B cell (primary cell): ENCODE data around the gene CMC1. TPM values are rescaled to one million over a fixed set of nuclear protein-coding genes. Genes with fewer than 3 reads are reported as not detected.

Experiments
- ATAC-seq: fragments of 200-7000 bp; cut with Tn5 transposase; one replicate; pipeline ENCODE4 v1.10.0; 2021; ENCODE audit warnings: low read depth, mild to moderate bottlenecking, moderate number of reproducible peaks, moderate library complexity
- CTCF ChIA-PET: fragments of 350-600 bp; sonication (Branson Sonifier 250); formaldehyde crosslinking; loops from one replicate; lab custom pipeline; 2021; ENCODE audit warnings: antibody characterized with exemption, inconsistent platforms; lab: Charles Lee
- POLR2A ChIA-PET: fragments of 350-600 bp; sonication (Branson Sonifier 250); formaldehyde crosslinking; loops from one replicate; lab custom pipeline; 2021; ENCODE audit warnings: antibody characterized with exemption; lab: Charles Lee
- DNase-seq: peaks from one replicate; pipeline ENCODE4 v3.0.0; 2013
- H2AFZ ChIP-seq: 2 replicates; pipeline ENCODE4 v1.6.1; 2012; ENCODE audit warnings: mild to moderate bottlenecking, low read depth, low read length; ENCODE audit not compliant: insufficient read depth, poor library complexity, severe bottlenecking
- H3K27ac ChIP-seq, 2 donors: 1 replicate in 1 of 2; 2 replicates in 1 of 2; pipeline ENCODE4 v1.5.1; 2012 to 2013; ENCODE audit warnings: low read length in 2 of 2, mild to moderate bottlenecking in 2 of 2, moderate library complexity in 1 of 2
- H3K27me3 ChIP-seq, 4 experiments: fragments of 200-600 bp in 1 of 4; sonication (generic) in 1 of 4; replicated peaks in 1 of 4; 1 replicate in 2 of 4; 2 replicates in 2 of 4; pipeline versions ENCODE4 v1.6.1 to v1.7.0; 2013 to 2016; ENCODE audit warnings: low read length in 3 of 4, mild to moderate bottlenecking in 2 of 4, mixed read lengths in 1 of 4, moderate library complexity in 1 of 4; ENCODE audit not compliant: insufficient read depth in 4 of 4, control insufficient read depth in 3 of 4; ENCODE audit errors: control extremely low read depth in 1 of 4
- H3K36me3 ChIP-seq, 2 experiments: replicated peaks in 1 of 2; 1 replicate in 1 of 2; 2 replicates in 1 of 2; pipeline versions ENCODE4 v1.6.1 to v1.7.1; 2013; ENCODE audit warnings: low read length in 1 of 2; ENCODE audit not compliant: insufficient read depth in 2 of 2, control insufficient read depth in 1 of 2; ENCODE audit errors: control extremely low read depth in 1 of 2, extremely low read depth in 1 of 2
- H3K4me1 ChIP-seq, 2 donors: fragments of 200-600 bp in 1 of 2; sonication (generic) in 1 of 2; 1 replicate in 1 of 2; 2 replicates in 1 of 2; pipeline versions ENCODE4 v1.5.1 to v1.6.1; 2013 to 2017; ENCODE audit warnings: low read length in 2 of 2; ENCODE audit not compliant: control insufficient read depth in 2 of 2, insufficient read depth in 2 of 2
- H3K4me2 ChIP-seq: replicated peaks from 2 replicates; pipeline ENCODE3; 2012; ENCODE audit warnings: mild to moderate bottlenecking, low read depth, low read length; ENCODE audit not compliant: poor library complexity, severe bottlenecking
- H3K4me3 ChIP-seq, 5 experiments: fragments of 200-600 bp in 1 of 5; sonication (generic) in 1 of 5; 1 replicate in 3 of 5; 2 replicates in 2 of 5; pipeline versions ENCODE4 v1.5.1 to v1.7.0; 2011 to 2016; ENCODE audit warnings: low read length in 4 of 5, mild to moderate bottlenecking in 4 of 5, low read depth in 2 of 5, control low read depth in 1 of 5, moderate library complexity in 1 of 5; ENCODE audit not compliant: insufficient read depth in 1 of 5; ENCODE audit errors: control extremely low read depth in 1 of 5, extremely low read depth in 1 of 5
- H3K79me2 ChIP-seq: fragments of 200-600 bp; sonication (generic); one replicate; pipeline ENCODE4 v1.6.0; 2016; ENCODE audit warnings: low read length; ENCODE audit not compliant: control insufficient read depth, insufficient read depth
- H3K9ac ChIP-seq: fragments of 200-600 bp; sonication (generic); 2 replicates; pipeline ENCODE4 v1.6.1; 2017; ENCODE audit warnings: mild to moderate bottlenecking, low read length, moderate library complexity
- H3K9me3 ChIP-seq, 3 donors: one replicate each; pipeline versions ENCODE4 v1.6.1 to v1.7.1; 2013; ENCODE audit warnings: low read length in 2 of 3; ENCODE audit not compliant: control insufficient read depth in 2 of 3, insufficient read depth in 1 of 3; ENCODE audit errors: control extremely low read depth in 1 of 3
- H4K20me1 ChIP-seq: 2 replicates; pipeline ENCODE4 v1.6.0; 2012; ENCODE audit warnings: mild to moderate bottlenecking, low read length; ENCODE audit not compliant: insufficient read depth, control insufficient read depth, poor library complexity, severe bottlenecking
- H3K27ac Mint-ChIP-seq: one replicate; pipeline ENCODE4 v1.8.0; 2021; ENCODE audit warnings: mixed read lengths
- H3K27me3 Mint-ChIP-seq: one replicate; pipeline ENCODE4 v1.8.0; 2021; ENCODE audit warnings: mixed read lengths
- H3K4me1 Mint-ChIP-seq: one replicate; pipeline ENCODE4 v1.8.0; 2021; ENCODE audit warnings: mixed read lengths
- H3K4me3 Mint-ChIP-seq: one replicate; pipeline ENCODE4 v1.8.0; 2021; ENCODE audit warnings: mixed read lengths
- H3K9me3 Mint-ChIP-seq: one replicate; pipeline ENCODE4 v1.8.0; 2022; ENCODE audit warnings: mixed read lengths; ENCODE audit not compliant: insufficient read depth
- CTCF ChIP-seq: fragments of 200-600 bp; IDR thresholded peaks from one replicate; pipeline ENCODE4 v1.8.0; 2022; ENCODE audit warnings: antibody characterized with exemption, mild to moderate bottlenecking
- EZH2 ChIP-seq: IDR thresholded peaks from 2 replicates; pipeline ENCODE4 v1.6.1; 2012; ENCODE audit warnings: borderline replicate concordance, low read depth, mild to moderate bottlenecking, moderate library complexity, low read length; ENCODE audit not compliant: insufficient read depth, poor library complexity, severe bottlenecking
- WGBS: methylation state at CpG from one replicate; pipeline ENCODE4 v1.1.5; 2013; ENCODE audit warnings: missing lambda C conversion rate; ENCODE audit not compliant: insufficient coverage; 5-methylcytosine and 5-hydroxymethylcytosine counted together
- intact Hi-C: fragments of 100-400 bp; cut with micrococcal nuclease; formaldehyde crosslinking; loops from one replicate; pipeline ENCODE4 v1.10.0; 2022
- polyA plus RNA-seq: library from polyadenylated mRNA; depleted of rRNA; stranded (reverse); fragments of >200 nt; gene quantifications from 2 replicates; pipeline ENCODE4 v1.2.3, GENCODE V29; 2012
- total RNA-seq, 2 donors: library from RNA; stranded (reverse); fragments of 120-200 nt in 1 of 2; gene quantifications; 1 replicate in 1 of 2; 2 replicates in 1 of 2; pipeline versions ENCODE4 v1.2.3 to v1.2.4, GENCODE V29; 2013 to 2022

Gene CMC1
- total and polyA plus RNA-seq, 2 donors (not counting 1 experiment from before 2014, with no cell fraction given) = 6.7 to 14.5 TPM

DNA sequence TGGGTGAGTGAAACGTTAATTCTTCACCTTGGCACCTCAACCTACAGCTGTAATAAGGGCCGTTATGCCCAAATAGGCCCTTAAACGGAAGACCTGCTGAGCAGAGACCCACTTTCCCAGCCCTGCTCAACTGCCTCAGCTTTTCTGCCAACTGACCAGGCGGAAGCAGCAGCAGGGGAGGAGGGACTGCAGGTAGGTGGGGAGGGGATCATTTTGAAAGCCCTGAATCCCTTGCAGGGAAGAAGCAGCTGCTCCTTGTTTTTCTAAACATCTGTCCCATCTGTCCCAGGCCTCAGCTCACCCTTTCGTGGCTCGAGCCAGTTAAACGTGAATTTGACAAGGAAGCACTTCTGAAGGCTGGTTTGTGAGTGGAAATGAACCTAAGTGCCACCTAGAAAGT lies 978 bp upstream of the CMC1 start:
- CTCF ChIA-PET = interaction anchor here (1.5 kb wide), 1 partner anchor 13 kb away, joined by 4 read pairs; no protein-coding TSS in a partner anchor
- no peaks in the 10 kb centered on the region for H3K9me3 ChIP-seq
- peaks cover 38% of the 10 kb centered on the region for H3K4me1 Mint-ChIP-seq
- H2AFZ ChIP-seq = peak overlapping the region; percentile 94
- TF ChIP-seq EZH2 (no peak), CTCF (no peak)
- intact Hi-C loops = no loop called here
- no peaks in the 10 kb centered on the region for H3K36me3 ChIP-seq
- H3K4me2 ChIP-seq = peak overlapping the region; percentile 77
- H3K9ac ChIP-seq = peak overlapping the region; percentile 90
- H3K27me3 Mint-ChIP-seq = no peaks in the 10 kb centered on the region
- no peak overlapping the region for H3K27ac Mint-ChIP-seq
- H3K4me3 Mint-ChIP-seq = peak overlapping the region; percentile 98
- 80% methylated on average over 2 of the region's 7 CpGs for WGBS
- no peaks in the 10 kb centered on the region for H3K27me3 ChIP-seq
- H3K4me1 ChIP-seq = peaks cover 17 to 22% of the 10 kb centered on the region in 2 donors
- no peaks in the 10 kb centered on the region for H4K20me1 ChIP-seq
- H3K9me3 Mint-ChIP-seq = no peaks in the 10 kb centered on the region
- ATAC-seq (no peak), DNase-seq (no peak)
- peak overlapping the region in 4 of 5 experiments; percentile 71 to 88 (median 82) for H3K4me3 ChIP-seq
- H3K27ac ChIP-seq = no peak overlapping the region
- H3K79me2 ChIP-seq = peaks cover 40% of the 10 kb centered on the region
- POLR2A ChIA-PET = no interaction called here

- H3K4me1 ChIP-seq = peaks cover 17 to 22% of the 10 kb centered on the region in 2 donors
- no peaks in the 10 kb centered on the region for H3K27me3 ChIP-seq
- H3K27me3 Mint-ChIP-seq = no peaks in the 10 kb centered on the region
- H4K20me1 ChIP-seq = peaks cover 4% of the 10 kb centered on the region
- ATAC-seq = no peak
- no peak overlapping the region for H3K27ac Mint-ChIP-seq
- no peaks in the 10 kb centered on the region for H3K9me3 ChIP-seq
- TF ChIP-seq EZH2 (no peak), CTCF (no peak)
- POLR2A ChIA-PET = interaction anchor here (1.5 kb wide), 1 partner anchor 106 kb away, joined by 4 read pairs; the partner anchor contains the start of genes AZI2 and ZCWPW2
- H3K27ac ChIP-seq = no peak overlapping the region
- H3K4me1 Mint-ChIP-seq = peaks cover 50% of the 10 kb centered on the region
- intact Hi-C loops = no loop called here
- CTCF ChIA-PET = no interaction called here
- no peaks in the 10 kb centered on the region for H3K9me3 Mint-ChIP-seq
- H2AFZ ChIP-seq = peak overlapping the region; percentile 94
- H3K36me3 ChIP-seq = no peaks in the 10 kb centered on the region
- H3K9ac ChIP-seq = peak overlapping the region; percentile 90
- peaks cover 47% of the 10 kb centered on the region for H3K79me2 ChIP-seq
- peak overlapping the region; percentile 77 for H3K4me2 ChIP-seq
- WGBS = 100% methylated on average over 1 of the region's 3 CpGs
- no peak for DNase-seq
- H3K4me3 ChIP-seq = peak overlapping the region in 1 of 5 experiments; percentile 71
- peak overlapping the region; percentile 98 for H3K4me3 Mint-ChIP-seq
These were observed 1.1 kb downstream of the CMC1 start for GRCh38 chr3:28242519-28242918.
